KOPT-K1 (cell line): ENCODE results near the gene NET1.

Experiments
- H3K27ac ChIP-seq: fragments of 200-600 bp; sonication (generic); 2 replicates; pipeline ENCODE4 v1.5.1; 2016; ENCODE audit warnings: antibody characterized with exemption, mild to moderate bottlenecking, low read depth, low read length; ENCODE audit not compliant: poor library complexity, severe bottlenecking
- H3K36me3 ChIP-seq: fragments of 200-600 bp; sonication (generic); 2 replicates; pipeline ENCODE4 v1.5.1; 2017; ENCODE audit warnings: antibody characterized with exemption, mild to moderate bottlenecking, low read length, moderate library complexity; ENCODE audit not compliant: insufficient read depth
- H3K9me3 ChIP-seq: fragments of 200-600 bp; sonication (generic); 2 replicates; pipeline ENCODE4 v1.5.1; 2017; ENCODE audit warnings: antibody characterized with exemption, low read length, mild to moderate bottlenecking; ENCODE audit not compliant: insufficient read depth, poor library complexity, severe bottlenecking

NET1 gene

GRCh38 chr10:5416981-5417380, 4.6 kb downstream of the NET1 start:
- H3K9me3 ChIP-seq = peaks cover 29% of the 10 kb centered on the region

DNA sequence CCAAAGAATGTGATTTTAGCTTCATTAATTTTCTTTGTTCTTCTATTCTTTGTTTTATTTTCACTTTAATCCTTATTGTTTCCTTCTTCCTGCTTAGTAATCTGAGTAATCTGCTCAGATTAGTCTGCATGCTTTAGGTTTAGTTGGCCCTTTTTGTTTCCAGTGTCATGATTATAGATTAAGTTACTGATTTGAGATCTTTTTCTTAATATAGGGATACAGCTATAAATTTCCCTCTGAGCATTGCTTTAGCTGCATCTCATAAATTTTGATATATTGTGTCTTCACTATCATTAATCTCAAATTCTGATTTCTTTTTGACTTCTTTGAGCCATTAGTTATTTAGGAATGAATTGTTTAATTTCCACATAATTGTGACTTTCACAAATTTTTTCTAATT, 6.2 kb downstream of the NET1 start:
- Histone ChIP-seq H3K36me3 (no peaks in the 10 kb centered on the region; the same call in 1 of the 2 replicates), H3K9me3 (peaks cover 29% of the 10 kb centered on the region), H3K27ac (no peak overlapping the region)

More at GRCh38 chr10:5416981-5417380, 4.6 kb downstream of the NET1 start:
- no peaks in the 10 kb centered on the region; the same call in 1 of the 2 replicates for H3K36me3 ChIP-seq
- H3K27ac ChIP-seq = no peak overlapping the region

GRCh38 chr10:5419466-5420094, 7.2 kb downstream of the NET1 start:
- Histone ChIP-seq H3K27ac (no peak overlapping the region), H3K36me3 (no peaks in the 10 kb centered on the region; the same call in 1 of the 2 replicates), H3K9me3 (peaks cover 29% of the 10 kb centered on the region)

DNA sequence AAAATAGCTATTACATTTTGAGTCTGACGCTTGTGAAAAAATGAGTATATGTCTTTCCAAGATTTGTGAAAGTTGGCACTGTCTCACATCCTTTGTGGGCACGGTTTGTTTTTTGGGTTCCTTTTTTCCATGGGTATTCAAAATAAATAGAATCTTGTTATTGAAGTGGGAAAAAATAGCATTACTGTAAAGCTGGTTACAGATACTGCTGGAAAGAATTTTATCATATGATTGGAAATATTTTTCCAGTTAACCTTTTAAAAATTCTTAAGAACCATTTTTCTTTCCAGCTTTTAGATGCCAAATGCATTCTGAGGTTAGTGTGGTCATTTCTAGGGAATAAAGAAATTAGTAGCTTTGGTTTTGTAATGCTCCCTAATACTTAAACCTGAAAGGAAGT, 11.4 kb downstream of the NET1 start:
- Histone ChIP-seq H3K9me3 (peaks cover 9% of the 10 kb centered on the region), H3K36me3 (peaks cover 13% of the 10 kb centered on the region), H3K27ac (no peak overlapping the region)

- peaks cover 23% of the 10 kb centered on the region for H3K36me3 ChIP-seq
- no peaks in the 10 kb centered on the region for H3K9me3 ChIP-seq
- no peak overlapping the region for H3K27ac ChIP-seq
Measured at GRCh38 chr10:5424751-5425150, 12.4 kb downstream of the NET1 start.

GRCh38 chr10:5428133-5428532, 15.8 kb downstream of the NET1 start:
- H3K9me3 ChIP-seq = no peaks in the 10 kb centered on the region
- no peak overlapping the region for H3K27ac ChIP-seq
- peaks cover 50% of the 10 kb centered on the region for H3K36me3 ChIP-seq

DNA sequence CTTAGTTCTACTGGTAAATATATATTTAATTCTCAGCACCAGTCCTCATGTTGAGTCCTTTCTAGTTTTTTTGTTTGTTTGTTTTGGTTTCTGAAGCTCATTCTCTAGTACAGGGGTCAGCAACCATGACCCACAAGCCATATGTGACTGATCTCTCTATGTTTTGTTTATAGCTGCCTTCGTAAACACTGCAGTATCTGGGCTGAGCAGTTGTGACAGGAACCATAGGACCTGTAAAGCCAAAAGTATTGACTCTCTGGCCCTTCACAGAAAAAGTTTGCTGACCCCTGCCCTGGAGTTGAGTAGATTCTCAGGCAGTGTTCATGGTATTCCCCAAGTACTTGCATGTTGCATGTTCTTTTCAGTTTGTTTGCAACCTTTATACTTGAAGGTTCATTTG, 20.8 kb downstream of the NET1 start:
- H3K27ac ChIP-seq = no peak overlapping the region
- H3K36me3 ChIP-seq = peaks cover 43% of the 10 kb centered on the region

GRCh38 chr10:5434017-5434753, 21.8 kb downstream of the NET1 start:
- no peak overlapping the region for H3K27ac ChIP-seq
- H3K9me3 ChIP-seq = no peaks in the 10 kb centered on the region
- peaks cover 36% of the 10 kb centered on the region for H3K36me3 ChIP-seq

More for the DNA sequence above, 20.8 kb downstream of the NET1 start:
- H3K9me3 ChIP-seq = no peaks in the 10 kb centered on the region

- no peak overlapping the region for H3K27ac ChIP-seq
- no peaks in the 10 kb centered on the region for H3K9me3 ChIP-seq
- peaks cover 25% of the 10 kb centered on the region for H3K36me3 ChIP-seq
Measured at GRCh38 chr10:5435328-5435727, 23.0 kb downstream of the NET1 start.

GRCh38 chr10:5440206-5440605, 27.8 kb downstream of the NET1 start:
- H3K36me3 ChIP-seq = peaks cover 11% of the 10 kb centered on the region
- no peak overlapping the region for H3K27ac ChIP-seq
- no peaks in the 10 kb centered on the region for H3K9me3 ChIP-seq

DNA sequence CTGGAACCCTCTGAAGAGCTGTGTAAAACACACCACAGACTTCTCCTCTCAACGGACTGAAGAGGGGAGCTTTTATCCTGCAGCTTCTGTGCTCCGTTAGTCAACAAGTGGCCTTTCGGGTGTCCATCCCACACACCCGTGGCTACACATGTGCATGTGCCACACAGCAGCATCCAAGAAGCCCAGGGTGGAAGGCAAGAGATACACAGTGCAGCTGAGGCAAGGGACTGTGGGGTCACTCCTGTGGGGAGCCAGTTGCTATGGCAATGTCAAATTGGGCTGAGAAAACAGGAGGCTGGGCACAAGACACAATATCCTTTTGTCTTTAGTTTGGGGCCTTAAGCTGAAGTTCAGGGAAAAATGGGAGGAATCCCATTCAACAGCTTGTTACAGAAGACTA, 28.7 kb downstream of the NET1 start:
- no peaks in the 10 kb centered on the region for H3K9me3 ChIP-seq
- H3K27ac ChIP-seq = no peak overlapping the region
- H3K36me3 ChIP-seq = peaks cover 11% of the 10 kb centered on the region

DNA sequence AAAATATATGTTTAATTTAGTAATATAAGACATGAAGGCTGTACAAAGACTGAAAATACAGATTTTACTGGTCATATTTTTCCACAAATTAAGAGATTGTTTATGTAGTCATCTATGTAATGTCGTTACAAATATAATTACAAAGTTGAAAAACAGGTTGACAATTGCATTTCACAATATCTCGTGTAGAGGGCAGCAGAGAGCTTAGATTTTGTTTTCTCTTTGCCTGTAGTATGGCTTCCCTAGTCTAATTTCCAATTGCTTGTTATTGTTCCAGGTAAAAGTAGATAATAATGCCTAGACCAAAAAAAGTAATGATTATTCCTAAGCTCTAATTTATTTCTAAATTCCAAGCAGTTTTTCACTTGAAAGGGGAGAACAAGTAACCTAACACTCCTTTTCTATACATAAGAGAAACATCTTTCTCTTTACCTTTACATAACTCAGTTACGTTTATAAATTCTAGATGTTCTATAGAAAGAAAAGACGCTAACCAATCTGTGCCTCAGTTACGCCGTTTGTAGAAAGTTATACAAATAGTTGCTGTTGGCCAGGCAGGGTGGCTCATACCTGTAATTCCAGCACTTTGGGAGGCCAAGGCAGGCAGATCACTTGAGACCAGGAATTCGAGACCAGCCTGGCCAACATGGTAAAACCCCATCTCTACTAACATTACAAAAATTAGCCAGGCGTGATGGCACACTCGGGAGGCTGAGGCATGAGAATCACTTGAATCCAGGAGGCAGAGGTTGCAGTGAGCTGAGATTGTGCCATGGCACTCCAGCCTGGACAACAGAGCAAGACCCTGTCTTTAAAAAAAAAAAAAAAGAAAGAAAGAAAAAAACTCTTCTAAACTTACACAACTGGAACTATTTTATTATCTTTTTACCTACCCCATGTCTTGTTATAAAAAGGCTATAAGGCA, 30.0 kb downstream of the NET1 start:
- H3K27ac ChIP-seq = no peak overlapping the region
- H3K36me3 ChIP-seq = peaks cover 11% of the 10 kb centered on the region
- no peaks in the 10 kb centered on the region for H3K9me3 ChIP-seq

DNA sequence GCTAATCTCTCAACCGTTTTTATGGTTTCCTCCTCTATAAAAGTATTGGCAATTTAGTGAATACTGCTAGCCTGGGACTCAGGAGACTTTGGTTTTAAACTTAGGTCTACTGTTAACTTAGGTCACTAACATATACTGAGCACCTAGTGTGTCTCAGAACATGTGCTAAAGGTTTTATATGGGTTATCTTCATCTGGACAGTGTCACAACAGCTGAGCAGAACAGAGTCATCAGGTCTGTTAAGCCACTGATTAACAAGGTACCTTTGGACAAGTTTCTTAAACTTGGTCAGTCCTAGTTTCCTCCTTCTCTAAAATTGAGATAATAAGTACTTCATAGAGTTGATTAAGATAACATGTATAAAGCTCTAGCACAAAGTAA, 30.6 kb downstream of the NET1 start:
- Histone ChIP-seq H3K27ac (no peak overlapping the region), H3K9me3 (no peaks in the 10 kb centered on the region), H3K36me3 (peaks cover 11% of the 10 kb centered on the region)

DNA sequence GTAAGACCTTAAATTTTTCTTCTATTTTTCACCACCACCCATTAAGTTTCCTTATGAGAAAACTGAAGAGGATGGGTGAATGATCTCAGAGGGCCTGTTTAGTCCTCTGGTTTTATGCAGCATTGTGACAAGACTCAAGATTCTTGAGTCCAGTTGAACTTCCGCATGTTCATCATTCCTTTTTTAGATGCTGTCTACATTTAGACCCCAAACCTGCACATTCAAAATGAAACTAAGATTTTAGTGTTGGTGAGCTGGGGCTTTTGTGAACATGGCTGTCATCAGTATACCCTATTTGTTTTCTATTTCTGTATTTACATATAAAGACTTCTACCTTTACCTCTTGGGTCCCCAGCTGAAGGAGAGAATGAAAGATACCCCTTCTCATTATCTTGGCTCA, 31.1 kb downstream of the NET1 start:
- H3K9me3 ChIP-seq = no peaks in the 10 kb centered on the region
- H3K27ac ChIP-seq = no peak overlapping the region

DNA sequence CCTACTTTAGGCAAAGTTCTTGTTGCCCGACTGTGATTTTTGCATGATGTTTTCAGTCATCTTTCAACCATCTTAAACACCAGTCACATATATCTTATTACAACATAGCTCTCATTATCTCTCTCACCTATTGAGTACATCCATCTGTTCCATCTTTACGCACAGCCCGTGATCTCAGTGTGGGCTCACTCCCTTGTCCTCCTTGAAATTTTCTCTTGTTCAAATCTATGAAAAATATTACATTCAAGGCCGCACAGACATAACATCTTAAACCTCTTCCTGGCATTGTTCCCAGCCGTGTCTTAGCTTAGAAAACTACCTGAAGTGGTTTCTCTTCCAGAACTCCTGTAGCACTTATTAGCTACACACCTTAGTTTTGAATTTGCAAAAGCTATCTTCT, 32.6 kb downstream of the NET1 start:
- H3K9me3 ChIP-seq = no peaks in the 10 kb centered on the region
- H3K36me3 ChIP-seq = peaks cover 11% of the 10 kb centered on the region
- no peak overlapping the region for H3K27ac ChIP-seq

More for the DNA sequence above, 31.1 kb downstream of the NET1 start:
- peaks cover 11% of the 10 kb centered on the region for H3K36me3 ChIP-seq
